Measurements from ENCODE around the gene MYO3B.

The MYO3B gene

DNA sequence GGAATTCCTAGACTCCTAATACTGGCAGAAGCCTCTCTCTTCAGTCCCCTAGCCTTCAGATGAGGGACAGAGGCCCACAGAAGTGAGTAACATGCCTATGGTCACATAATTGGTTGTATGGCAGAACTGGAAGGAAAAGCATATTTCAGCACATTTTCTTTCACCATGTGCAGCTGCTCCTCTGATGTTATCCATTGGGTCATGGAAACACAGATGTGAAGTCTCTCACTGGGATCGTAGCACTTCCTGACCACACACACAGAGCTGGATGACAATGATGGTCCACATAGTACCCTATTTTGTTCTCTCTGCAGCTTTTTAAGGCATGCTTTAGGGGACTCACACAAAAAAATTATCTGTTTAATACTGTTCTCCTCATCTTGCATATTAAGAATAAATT, 24.5 kb downstream of the MYO3B start:
- TF ChIP-seq CEBPB (IDR thresholded peaks at IDR 0.05) (no peak), RAD21 (IDR thresholded peaks at IDR 0.05; ENCODE audit: low read depth) (no peak), TEAD4 (IDR thresholded peaks at IDR 0.05) (no peak), YY1 (IDR thresholded peaks at IDR 0.05; ENCODE audit: low read depth) (no peak), FOXM1 (IDR thresholded peaks at IDR 0.05; ENCODE audit: borderline replicate concordance, low read depth) (no peak), EP300 (IDR thresholded peaks at IDR 0.05; ENCODE audit: borderline replicate concordance) (no peak), ZBTB7A (IDR thresholded peaks at IDR 0.05; ENCODE audit: low read depth) (no peak), NFIC (IDR thresholded peaks at IDR 0.05) (no peak), EGR1 (IDR thresholded peaks at IDR 0.05) (no peak)
- TF ChIP-seq, protein P1, sequence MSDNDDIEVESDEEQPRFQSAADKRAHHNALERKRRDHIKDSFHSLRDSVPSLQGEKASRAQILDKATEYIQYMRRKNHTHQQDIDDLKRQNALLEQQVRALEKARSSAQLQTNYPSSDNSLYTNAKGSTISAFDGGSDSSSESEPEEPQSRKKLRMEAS (IDR thresholded peaks at IDR 0.05) = no peak
- TF ChIP-seq, protein P2, sequence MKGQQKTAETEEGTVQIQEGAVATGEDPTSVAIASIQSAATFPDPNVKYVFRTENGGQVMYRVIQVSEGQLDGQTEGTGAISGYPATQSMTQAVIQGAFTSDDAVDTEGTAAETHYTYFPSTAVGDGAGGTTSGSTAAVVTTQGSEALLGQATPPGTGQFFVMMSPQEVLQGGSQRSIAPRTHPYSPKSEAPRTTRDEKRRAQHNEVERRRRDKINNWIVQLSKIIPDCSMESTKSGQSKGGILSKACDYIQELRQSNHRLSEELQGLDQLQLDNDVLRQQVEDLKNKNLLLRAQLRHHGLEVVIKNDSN (IDR thresholded peaks at IDR 0.05) = no peak
- TF ChIP-seq, protein P3, sequence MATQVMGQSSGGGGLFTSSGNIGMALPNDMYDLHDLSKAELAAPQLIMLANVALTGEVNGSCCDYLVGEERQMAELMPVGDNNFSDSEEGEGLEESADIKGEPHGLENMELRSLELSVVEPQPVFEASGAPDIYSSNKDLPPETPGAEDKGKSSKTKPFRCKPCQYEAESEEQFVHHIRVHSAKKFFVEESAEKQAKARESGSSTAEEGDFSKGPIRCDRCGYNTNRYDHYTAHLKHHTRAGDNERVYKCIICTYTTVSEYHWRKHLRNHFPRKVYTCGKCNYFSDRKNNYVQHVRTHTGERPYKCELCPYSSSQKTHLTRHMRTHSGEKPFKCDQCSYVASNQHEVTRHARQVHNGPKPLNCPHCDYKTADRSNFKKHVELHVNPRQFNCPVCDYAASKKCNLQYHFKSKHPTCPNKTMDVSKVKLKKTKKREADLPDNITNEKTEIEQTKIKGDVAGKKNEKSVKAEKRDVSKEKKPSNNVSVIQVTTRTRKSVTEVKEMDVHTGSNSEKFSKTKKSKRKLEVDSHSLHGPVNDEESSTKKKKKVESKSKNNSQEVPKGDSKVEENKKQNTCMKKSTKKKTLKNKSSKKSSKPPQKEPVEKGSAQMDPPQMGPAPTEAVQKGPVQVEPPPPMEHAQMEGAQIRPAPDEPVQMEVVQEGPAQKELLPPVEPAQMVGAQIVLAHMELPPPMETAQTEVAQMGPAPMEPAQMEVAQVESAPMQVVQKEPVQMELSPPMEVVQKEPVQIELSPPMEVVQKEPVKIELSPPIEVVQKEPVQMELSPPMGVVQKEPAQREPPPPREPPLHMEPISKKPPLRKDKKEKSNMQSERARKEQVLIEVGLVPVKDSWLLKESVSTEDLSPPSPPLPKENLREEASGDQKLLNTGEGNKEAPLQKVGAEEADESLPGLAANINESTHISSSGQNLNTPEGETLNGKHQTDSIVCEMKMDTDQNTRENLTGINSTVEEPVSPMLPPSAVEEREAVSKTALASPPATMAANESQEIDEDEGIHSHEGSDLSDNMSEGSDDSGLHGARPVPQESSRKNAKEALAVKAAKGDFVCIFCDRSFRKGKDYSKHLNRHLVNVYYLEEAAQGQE (IDR thresholded peaks at IDR 0.05; ENCODE audit: low read depth) = no peak

DNA sequence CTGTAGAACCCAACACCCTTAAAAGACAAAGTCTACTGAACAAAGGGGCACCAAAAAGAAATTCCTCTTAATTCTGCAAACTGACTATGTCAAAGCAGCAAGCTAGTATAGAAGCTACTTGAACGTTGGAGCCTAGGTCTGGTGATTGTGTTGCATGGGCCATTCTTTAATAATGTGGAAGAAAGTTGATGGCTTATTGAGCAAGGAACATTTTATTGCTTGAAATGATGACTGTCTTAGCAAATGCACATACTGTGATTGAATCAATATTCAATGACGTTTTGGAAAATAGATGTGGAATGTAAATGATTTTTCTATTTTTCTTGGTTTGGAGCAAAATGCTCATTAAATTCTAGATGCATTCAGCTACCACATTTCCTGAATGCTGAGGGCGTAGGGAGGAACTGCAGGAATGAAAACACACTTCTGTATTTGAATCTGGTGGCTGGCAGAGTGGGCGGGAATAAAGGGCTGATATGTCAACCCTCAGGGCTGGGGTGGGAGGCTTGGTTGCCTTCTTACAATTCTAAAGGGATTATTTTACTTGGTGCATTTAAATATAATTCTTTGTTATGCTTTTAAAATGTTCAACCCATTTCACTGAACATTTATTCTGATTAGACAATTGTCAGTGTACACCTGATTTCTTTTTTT, 26.5 kb downstream of the MYO3B start:
- no peak for TF ChIP-seq RAD21 (IDR thresholded peaks at IDR 0.05; ENCODE audit: low read depth)
- no peak for TF ChIP-seq NFIC (IDR thresholded peaks at IDR 0.05)
- no peak for TF ChIP-seq EGR1 (IDR thresholded peaks at IDR 0.05)
- TF ChIP-seq FOXM1 (IDR thresholded peaks at IDR 0.05; ENCODE audit: borderline replicate concordance, low read depth) = no peak
- TF ChIP-seq TAF1 (IDR thresholded peaks at IDR 0.05; ENCODE audit: low read depth) = no peak
- no peak for TF ChIP-seq EP300 (IDR thresholded peaks at IDR 0.05; ENCODE audit: borderline replicate concordance)
- TF ChIP-seq, protein P3 (IDR thresholded peaks at IDR 0.05; ENCODE audit: low read depth) = no peak
- TF ChIP-seq, protein P2 (IDR thresholded peaks at IDR 0.05) = no peak
- TF ChIP-seq CEBPB (IDR thresholded peaks at IDR 0.05) = no peak

DNA sequence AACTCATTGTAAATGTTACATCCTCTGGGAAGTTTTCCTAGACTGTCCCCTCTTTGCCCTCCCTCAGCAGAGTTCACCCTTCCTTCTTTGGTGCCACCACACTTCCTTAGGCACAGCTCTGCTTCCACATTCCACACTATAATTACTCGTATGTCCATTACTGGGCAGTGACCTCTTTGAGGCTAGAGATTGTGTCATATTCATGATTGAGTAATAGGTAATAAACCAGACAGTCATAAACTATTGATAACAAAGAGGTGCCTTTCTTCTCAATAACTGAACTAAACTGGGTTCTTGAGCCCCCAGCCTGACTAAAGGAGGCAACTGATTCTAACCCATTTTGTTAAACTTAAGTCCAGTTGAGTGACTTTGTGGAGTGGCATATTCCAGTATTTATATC, 28.3 kb downstream of the MYO3B start:
- TF ChIP-seq CREB1 (IDR thresholded peaks at IDR 0.05; ENCODE audit: low read depth) (no peak), TAF1 (IDR thresholded peaks at IDR 0.05; ENCODE audit: low read depth) (no peak), YY1 (IDR thresholded peaks at IDR 0.05; ENCODE audit: low read depth) (no peak), TEAD4 (IDR thresholded peaks at IDR 0.05) (no peak), NFIC (IDR thresholded peaks at IDR 0.05) (no peak), TCF12 (IDR thresholded peaks at IDR 0.05; ENCODE audit: low read depth) (no peak), EGR1 (IDR thresholded peaks at IDR 0.05) (no peak), ZBTB7A (IDR thresholded peaks at IDR 0.05; ENCODE audit: low read depth) (no peak), CEBPB (IDR thresholded peaks at IDR 0.05) (no peak)
- TF ChIP-seq, protein P3 (IDR thresholded peaks at IDR 0.05; ENCODE audit: low read depth) = no peak
- TF ChIP-seq, protein P2 (IDR thresholded peaks at IDR 0.05) = no peak
- TF ChIP-seq, protein P1 (IDR thresholded peaks at IDR 0.05) = no peak

DNA sequence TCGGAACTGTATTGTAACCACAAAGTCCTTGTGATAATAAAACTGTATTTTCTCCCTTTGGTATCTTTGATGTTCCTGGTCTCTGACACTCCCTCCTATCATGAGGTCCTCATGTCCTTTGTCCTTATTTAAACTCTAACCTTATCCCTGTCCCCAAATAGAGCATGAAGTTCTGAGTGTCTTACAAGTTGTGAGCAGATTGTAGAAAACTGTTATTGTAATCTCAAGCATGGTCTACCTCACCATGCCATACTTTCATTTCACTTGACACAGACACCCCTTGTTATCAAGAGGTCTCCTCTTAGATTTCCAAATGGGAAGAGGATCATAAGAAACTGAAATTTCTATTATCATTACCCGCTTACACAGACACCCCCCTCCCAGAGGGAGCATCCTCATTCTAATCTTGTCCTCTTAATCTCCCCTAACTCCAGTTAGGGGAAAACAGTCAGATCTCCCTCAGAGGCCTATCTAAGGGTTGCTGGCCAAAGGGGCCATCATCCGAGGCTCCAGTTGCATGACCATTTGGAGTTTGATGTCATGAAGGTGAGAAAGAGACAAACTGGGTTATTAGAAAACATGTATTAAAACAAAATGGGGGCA, 29.0 kb downstream of the MYO3B start:
- no peak for TF ChIP-seq ZBTB7A (IDR thresholded peaks at IDR 0.05; ENCODE audit: low read depth)
